GM06990 (cell line): ENCODE results near the gene PDE1A.

Experiments used
- DNase-seq: peaks from one replicate; pipeline ENCODE4 v3.0.0-alpha.2; 2011; ENCODE audit not compliant: insufficient read length; ENCODE audit errors: extremely low read depth
- H3K27me3 ChIP-seq: replicated peaks from 2 replicates; pipeline ENCODE4 v1.6.0; 2011; ENCODE audit warnings: low read length; ENCODE audit not compliant: control insufficient read depth, insufficient read depth
- H3K36me3 ChIP-seq: 2 replicates; pipeline ENCODE4 v1.5.1; 2011; ENCODE audit warnings: low read length; ENCODE audit not compliant: control insufficient read depth, insufficient read depth
- H3K4me3 ChIP-seq: replicated peaks from 2 replicates; pipeline ENCODE4 v1.5.1; 2011; ENCODE audit warnings: low read depth, mild to moderate bottlenecking, control low read depth, low read length
- TF ChIP-seq, protein P1 (sequence below): IDR thresholded peaks from 2 replicates; pipeline ENCODE4 v1.5.1; 2011; ENCODE audit warnings: low read length, control low read depth, mild to moderate bottlenecking, inconsistent platforms; ENCODE audit not compliant: insufficient read depth, poor library complexity, severe bottlenecking

Gene PDE1A

DNA sequence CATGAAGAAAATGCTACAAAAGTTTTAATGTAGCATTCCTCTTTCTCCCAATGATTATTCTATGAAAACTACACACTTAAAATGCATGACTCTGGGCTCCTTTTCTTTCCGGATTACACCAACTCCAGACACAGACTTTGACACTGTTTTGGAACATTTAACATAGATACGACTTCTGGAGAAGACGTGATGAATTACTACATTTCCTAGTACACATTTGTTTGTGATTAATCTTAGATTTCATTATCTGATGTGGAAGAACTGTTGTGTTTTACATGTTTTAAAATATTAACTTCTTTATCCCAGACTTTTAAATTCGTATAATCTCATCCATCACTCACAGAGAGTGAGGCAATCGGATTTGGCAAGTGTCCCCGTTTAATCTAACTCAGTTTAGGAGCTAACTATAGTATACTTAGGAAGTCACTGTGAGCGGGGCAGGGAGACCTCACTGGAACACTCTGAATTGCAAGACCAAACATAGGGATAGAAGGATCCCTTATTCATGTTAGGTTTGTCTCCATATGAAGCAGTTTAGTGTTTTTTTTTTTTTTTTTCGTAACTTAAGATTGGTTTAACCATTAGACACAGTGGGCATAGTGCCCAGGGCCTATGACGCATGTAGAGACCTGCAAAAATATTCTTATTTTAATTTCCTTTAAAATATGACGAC is 66.7 kb downstream of the PDE1A start:
- H3K27me3 ChIP-seq: no peaks in the 10 kb centered on the region
- no peaks in the 10 kb centered on the region for H3K36me3 ChIP-seq
- no peak overlapping the region for H3K4me3 ChIP-seq
- TF ChIP-seq, protein P1, sequence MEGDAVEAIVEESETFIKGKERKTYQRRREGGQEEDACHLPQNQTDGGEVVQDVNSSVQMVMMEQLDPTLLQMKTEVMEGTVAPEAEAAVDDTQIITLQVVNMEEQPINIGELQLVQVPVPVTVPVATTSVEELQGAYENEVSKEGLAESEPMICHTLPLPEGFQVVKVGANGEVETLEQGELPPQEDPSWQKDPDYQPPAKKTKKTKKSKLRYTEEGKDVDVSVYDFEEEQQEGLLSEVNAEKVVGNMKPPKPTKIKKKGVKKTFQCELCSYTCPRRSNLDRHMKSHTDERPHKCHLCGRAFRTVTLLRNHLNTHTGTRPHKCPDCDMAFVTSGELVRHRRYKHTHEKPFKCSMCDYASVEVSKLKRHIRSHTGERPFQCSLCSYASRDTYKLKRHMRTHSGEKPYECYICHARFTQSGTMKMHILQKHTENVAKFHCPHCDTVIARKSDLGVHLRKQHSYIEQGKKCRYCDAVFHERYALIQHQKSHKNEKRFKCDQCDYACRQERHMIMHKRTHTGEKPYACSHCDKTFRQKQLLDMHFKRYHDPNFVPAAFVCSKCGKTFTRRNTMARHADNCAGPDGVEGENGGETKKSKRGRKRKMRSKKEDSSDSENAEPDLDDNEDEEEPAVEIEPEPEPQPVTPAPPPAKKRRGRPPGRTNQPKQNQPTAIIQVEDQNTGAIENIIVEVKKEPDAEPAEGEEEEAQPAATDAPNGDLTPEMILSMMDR: no peak
- DNase-seq: no peak

DNA sequence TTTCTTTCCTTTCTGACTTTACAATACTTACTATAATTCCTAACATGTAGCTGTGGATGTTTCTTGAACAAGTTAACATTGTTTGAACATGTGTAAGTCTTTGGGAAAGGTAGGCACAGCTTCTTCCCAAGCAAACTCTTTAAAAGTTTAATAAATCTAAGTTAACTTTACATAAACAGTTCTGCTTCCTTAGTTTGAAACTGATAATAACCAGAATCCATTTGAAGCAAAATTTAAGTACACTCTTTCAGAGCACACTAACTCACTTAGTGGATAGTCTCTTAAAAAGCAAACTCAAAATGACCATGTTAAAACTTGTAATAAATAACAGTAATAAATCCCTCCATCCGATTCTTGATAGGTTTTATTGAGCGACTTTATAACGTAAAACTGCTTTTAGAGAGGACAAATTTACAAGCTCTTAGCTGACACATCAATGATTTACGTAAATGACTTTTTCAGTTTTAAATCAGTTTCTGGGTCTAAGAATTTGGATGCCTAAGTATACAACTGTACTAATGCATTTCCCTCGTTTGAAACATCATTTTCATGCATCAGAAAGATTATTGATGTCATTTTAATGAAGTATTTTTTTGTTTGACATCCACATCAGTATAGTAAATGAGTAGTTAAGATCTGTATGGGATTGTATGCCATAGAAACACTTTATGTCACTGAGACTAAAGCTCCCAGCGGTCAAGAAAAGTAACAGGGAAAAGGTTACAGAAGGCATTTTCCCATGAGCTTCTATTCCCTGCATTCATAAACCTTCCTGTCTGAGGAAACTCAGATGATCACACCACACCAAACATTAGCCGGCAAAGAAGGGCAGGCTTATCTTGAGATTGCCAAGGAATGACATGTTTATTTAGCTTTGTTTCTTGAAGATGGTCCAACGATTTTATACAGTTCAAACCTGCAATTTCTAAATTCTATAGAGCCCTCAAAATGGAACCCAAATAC is 67.5 kb downstream of the PDE1A start:
- DNase-seq: no peak
- TF ChIP-seq, protein P1: no peak
- Histone ChIP-seq H3K27me3 (no peaks in the 10 kb centered on the region), H3K4me3 (no peak overlapping the region), H3K36me3 (no peaks in the 10 kb centered on the region)

DNA sequence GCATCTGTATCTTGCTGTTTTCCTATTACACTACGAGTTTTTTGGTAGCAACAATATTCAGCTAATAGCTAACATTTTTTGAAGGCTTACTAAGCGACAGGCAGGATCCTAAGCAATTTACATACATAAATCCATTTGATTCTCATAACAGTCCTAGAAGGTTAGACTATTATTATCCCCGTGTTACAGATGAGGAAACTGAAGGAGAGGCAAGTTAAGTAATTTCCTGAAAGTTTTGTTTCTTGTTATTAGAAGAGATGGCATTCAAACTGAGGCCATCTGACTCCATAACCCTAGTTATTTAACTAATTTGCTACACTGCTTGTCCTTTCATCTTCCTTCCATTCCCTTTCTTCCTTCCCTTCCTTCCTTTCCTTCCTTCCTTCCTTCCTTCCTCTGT is 68.2 kb downstream of the PDE1A start:
- no peak overlapping the region for H3K4me3 ChIP-seq
- DNase-seq: no peak
- TF ChIP-seq, protein P1: no peak
- H3K36me3 ChIP-seq: no peaks in the 10 kb centered on the region
- no peaks in the 10 kb centered on the region for H3K27me3 ChIP-seq

DNA sequence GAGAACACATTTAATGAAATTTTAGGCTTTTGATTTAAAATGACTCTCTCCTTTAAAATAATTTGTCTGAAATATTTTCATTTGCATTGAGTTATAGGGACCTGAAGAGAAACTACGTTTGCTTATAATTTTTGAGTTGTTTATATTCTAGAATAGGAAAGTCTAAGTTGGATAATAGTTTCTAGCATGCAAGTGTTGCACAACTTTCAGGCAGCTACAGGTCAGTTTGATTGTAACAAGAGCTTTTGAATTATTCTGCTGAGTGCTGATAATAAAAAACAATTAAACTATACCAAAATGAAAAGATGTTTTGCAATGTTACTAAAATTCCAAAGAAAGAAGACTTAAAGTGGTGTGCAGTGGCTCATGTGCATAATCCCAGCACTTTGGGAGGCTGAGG is 71.0 kb downstream of the PDE1A start:
- Histone ChIP-seq H3K4me3 (no peak overlapping the region), H3K27me3 (no peaks in the 10 kb centered on the region; the same call in 1 of the 2 replicates), H3K36me3 (no peaks in the 10 kb centered on the region)
- DNase-seq: no peak
- TF ChIP-seq, protein P1: no peak

DNA sequence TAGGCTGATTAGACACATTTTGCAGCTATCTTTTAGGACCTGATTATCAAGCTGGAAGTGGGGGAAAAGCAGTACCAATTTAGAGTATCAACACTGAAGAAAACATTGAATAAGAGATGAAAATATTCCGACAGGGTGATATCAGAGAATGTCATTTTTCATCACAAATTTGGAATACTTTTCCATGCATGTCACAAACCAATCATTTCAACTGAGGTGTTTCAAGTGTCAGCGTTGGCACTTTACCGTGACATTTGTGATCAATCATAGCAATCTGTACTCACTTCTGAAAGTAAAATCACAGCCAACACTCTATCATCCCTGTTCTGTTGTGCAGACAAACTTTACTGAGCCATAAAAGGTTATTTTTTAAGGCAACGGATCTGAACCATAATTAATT is 75.4 kb downstream of the PDE1A start:
- no peak for DNase-seq
- Histone ChIP-seq H3K27me3 (no peaks in the 10 kb centered on the region; the same call in 1 of the 2 replicates), H3K4me3 (no peak overlapping the region), H3K36me3 (no peaks in the 10 kb centered on the region)
- TF ChIP-seq, protein P1: no peak
